HepG2 (cell line): ENCODE data around the gene GAS2. TPM values are rescaled to one million over a fixed set of nuclear protein-coding genes. Genes with fewer than 3 reads are reported as not detected.

ENCODE experiments used
- CREB1 ChIP-seq, 2 experiments: fragments of 450-650 bp in 1 of 2; IDR thresholded peaks; 2 replicates each; pipeline ENCODE4 v1.6.1; 2016 to 2017; ENCODE audit warnings: control low read depth in 1 of 2, mild to moderate bottlenecking in 1 of 2, missing compliant biosample characterization in 1 of 2, missing genetic modification characterization in 1 of 2
- DMAP1 ChIP-seq: IDR thresholded peaks from 2 replicates; pipeline ENCODE4 v1.6.1; 2016
- GTF2F1 ChIP-seq: fragments of 150-350 bp; IDR thresholded peaks from 2 replicates; pipeline ENCODE4 v1.6.1; 2014; ENCODE audit warnings: low read length
- KDM1A ChIP-seq: IDR thresholded peaks from 2 replicates; pipeline ENCODE4 v1.6.1; 2016; ENCODE audit warnings: missing compliant biosample characterization
- MAFG ChIP-seq: sonication (generic); formaldehyde crosslinking; IDR thresholded peaks from 2 replicates; pipeline ENCODE4 v1.5.1; 2020; ENCODE audit warnings: mild to moderate bottlenecking, missing genetic modification reagents
- MAFK ChIP-seq, 2 experiments: IDR thresholded peaks in 1 of 2; conservative IDR thresholded peaks in 1 of 2; 2 replicates each; pipeline ENCODE4 v1.6.1; 2011; ENCODE audit warnings: improper control_type of control experiment in 2 of 2, low read length in 2 of 2
- MEF2D ChIP-seq: sonication (generic); formaldehyde crosslinking; IDR thresholded peaks from 2 replicates; pipeline ENCODE4 v1.5.1; 2020; ENCODE audit warnings: mild to moderate bottlenecking, missing genetic modification reagents
- NFRKB ChIP-seq: fragments of 450-650 bp; IDR thresholded peaks from 2 replicates; pipeline ENCODE4 v1.6.1; 2017
- SATB2 ChIP-seq: sonication (generic); formaldehyde crosslinking; IDR thresholded peaks from 2 replicates; pipeline ENCODE4 v1.5.0; 2020; ENCODE audit warnings: missing genetic modification reagents
- SMAD1 ChIP-seq: sonication (generic); formaldehyde crosslinking; IDR thresholded peaks from 2 replicates; pipeline ENCODE4 v1.4.0; 2020; ENCODE audit warnings: missing genetic modification reagents, low read depth, mild to moderate bottlenecking, borderline replicate concordance
- SOX6 ChIP-seq, 2 experiments: fragments of 450-650 bp in 1 of 2; sonication (generic) in 1 of 2; formaldehyde crosslinking in 1 of 2; IDR thresholded peaks; 2 replicates each; pipeline versions ENCODE4 v1.4.0 to v1.6.1; 2017 to 2020; ENCODE audit warnings: antibody characterized with exemption in 1 of 2, mild to moderate bottlenecking in 1 of 2, missing genetic modification reagents in 1 of 2
- THAP11 ChIP-seq: IDR thresholded peaks from 2 replicates; pipeline ENCODE4 v1.6.1; 2016; ENCODE audit warnings: missing biosample characterization, missing genetic modification reagents
- ZNF143 ChIP-seq: sonication (generic); formaldehyde crosslinking; IDR thresholded peaks from 2 replicates; pipeline ENCODE4 v1.4.0; 2020; ENCODE audit warnings: missing genetic modification reagents
- ZNF18 ChIP-seq: sonication (generic); formaldehyde crosslinking; IDR thresholded peaks from 2 replicates; pipeline ENCODE4 v1.8.0; 2022; ENCODE audit warnings: mild to moderate bottlenecking, missing genetic modification reagents; ENCODE audit not compliant: insufficient replicate concordance
- ZNF234 ChIP-seq: sonication (generic); formaldehyde crosslinking; conservative IDR thresholded peaks from 2 replicates; pipeline ENCODE4 v1.5.1; 2020; ENCODE audit warnings: mild to moderate bottlenecking, missing genetic modification reagents
- ZNF34 ChIP-seq: sonication (generic); formaldehyde crosslinking; IDR thresholded peaks from 2 replicates; pipeline ENCODE4 v1.4.0; 2020; ENCODE audit warnings: mild to moderate bottlenecking, missing genetic modification reagents, borderline replicate concordance
- ZNF350 ChIP-seq: sonication (generic); formaldehyde crosslinking; IDR thresholded peaks from 2 replicates; pipeline ENCODE4 v1.4.0; 2020; ENCODE audit warnings: mild to moderate bottlenecking, low read depth, missing genetic modification reagents, borderline replicate concordance
- ZNF619 ChIP-seq: sonication (generic); formaldehyde crosslinking; IDR thresholded peaks from 2 replicates; pipeline ENCODE4 v1.4.0; 2020; ENCODE audit warnings: mild to moderate bottlenecking, missing genetic modification reagents
- ZNF646 ChIP-seq: sonication (generic); formaldehyde crosslinking; IDR thresholded peaks from 2 replicates; pipeline ENCODE4 v1.9.0; 2021; ENCODE audit warnings: mild to moderate bottlenecking, missing genetic modification reagents
- ZNF800 ChIP-seq: sonication (generic); formaldehyde crosslinking; IDR thresholded peaks from 2 replicates; pipeline ENCODE4 v1.4.0; 2020; ENCODE audit warnings: missing genetic modification reagents
- polyA plus RNA-seq, 8 experiments: library from polyadenylated mRNA; depleted of rRNA in 3 of 8; stranded (reverse) in 7 of 8; unstranded in 1 of 8; fragments of >200 nt; fragmentation: Illumina TruSeq in 4 of 8; extraction: Trizol in 4 of 8; gene quantifications; 2 replicates each; pipeline versions ENCODE4 v1.2.1 to v1.2.3, GENCODE V29; 2011 to 2016; ENCODE audit warnings: low read depth in 4 of 8, missing spikeins in 1 of 8, mixed read lengths in 1 of 8; ENCODE audit not compliant: insufficient read depth in 1 of 8
- total RNA-seq, 5 experiments: library from RNA; depleted of rRNA; stranded (reverse); fragments of >200 nt; fragmentation: Illumina TruSeq; extraction: Trizol; gene quantifications; 2 replicates each; pipeline ENCODE4 v1.2.3, GENCODE V29; 2016; ENCODE audit warnings: low read depth in 1 of 5

GAS2 gene
- total and polyA plus RNA-seq, 2 of the 13 experiments (the other 11 are each of a cell fraction or from before 2014, with no cell fraction given) = 26.0 to 85.1 TPM

GRCh38 chr11:22829231-22830081 is 163.0 kb downstream of the GAS2 start, which contains the start of gene SVIP (continued):
- no peak for TF ChIP-seq ZNF34 (CRISPR knock-in tag)
- no peak for TF ChIP-seq MAFG (CRISPR knock-in tag)
- peak; percentile 65 for TF ChIP-seq ZNF350 (CRISPR knock-in tag)
- 0 out of 2 replicates have a peak, but pooled peaks have one; percentile 5 for TF ChIP-seq ZNF800 (CRISPR knock-in tag)
- no peak for TF ChIP-seq NFRKB
- no peak for TF ChIP-seq SOX6 (IDR thresholded peaks at IDR 0.05)
- TF ChIP-seq SOX6 (CRISPR knock-in tag; IDR thresholded peaks at IDR 0.05) = peak; percentile 44; the same call in 1 of the 2 replicates
- TF ChIP-seq DMAP1 (CRISPR knock-in tag) = peak; percentile 72
- no peak for TF ChIP-seq ZNF646 (CRISPR knock-in tag)
- TF ChIP-seq MAFK (conservative IDR thresholded peaks at IDR 0.05 in 1 of 2, IDR thresholded peaks at IDR 0.05 in 1 of 2; ENCODE audit: low read length in 2 of 2) = no peak
- no peak for TF ChIP-seq CREB1 (IDR thresholded peaks at IDR 0.05)
- TF ChIP-seq CREB1 (CRISPR knock-in tag; IDR thresholded peaks at IDR 0.05) = no peak
- TF ChIP-seq THAP11 (CRISPR knock-in tag) = peak; percentile 54
- no peak for TF ChIP-seq KDM1A (CRISPR knock-in tag)
- no peak for TF ChIP-seq ZNF234 (CRISPR knock-in tag)
- TF ChIP-seq ZNF619 = 0 out of 2 replicates have a peak, but pooled peaks have one; percentile 51
- TF ChIP-seq ZNF18 (CRISPR knock-in tag) = no peak
- TF ChIP-seq SMAD1 (CRISPR knock-in tag) = 0 out of 2 replicates have a peak, but pooled peaks have one; percentile 83
- TF ChIP-seq SATB2 (CRISPR knock-in tag) = no peak
- TF ChIP-seq GTF2F1 = no peak
- 0 out of 2 replicates have a peak, but pooled peaks have one; percentile 57 for TF ChIP-seq MEF2D (CRISPR knock-in tag)
- no peak for TF ChIP-seq ZNF143 (CRISPR knock-in tag)
